IMR-90 (cell line): ENCODE results near the gene DCAF11. TPM values are rescaled to one million over a fixed set of nuclear protein-coding genes. Genes with fewer than 3 reads are reported as not detected.

ENCODE experiments used
- ATAC-seq: fragments of 200-7000 bp; cut with Tn5 transposase; 2 replicates; pipeline ENCODE4 v1.9.1; 2020; ENCODE audit warnings: low read depth, mild to moderate bottlenecking, moderate library complexity
- BruUV-seq: library from RNA; stranded (reverse); fragments of 400-500 nt; replicated peaks from 2 replicates; lab custom pipeline; 2021; lab: Mats Ljungman, UMichigan
- CTCF ChIA-PET: fragments of 300-600 bp; formaldehyde crosslinking; extraction: SDS; loops from one replicate; lab custom pipeline; 2021; ENCODE audit warnings: antibody characterized with exemption; lab: Yijun Ruan, JAX
- POLR2A ChIA-PET: fragments of 300-600 bp; sonication (Branson Sonifier 250); formaldehyde crosslinking; loops from one replicate; lab custom pipeline; 2022; ENCODE audit warnings: antibody characterized with exemption; ENCODE audit not compliant: unreplicated experiment; lab: Charles Lee
- DNase-seq: peaks from one replicate; pipeline ENCODE4 v3.0.0; 2013
- H2AFZ ChIP-seq: replicated peaks from 2 replicates; pipeline ENCODE3; 2013; ENCODE audit warnings: low read length, mild to moderate bottlenecking; ENCODE audit not compliant: poor library complexity
- H2AK5ac ChIP-seq: 2 replicates; pipeline ENCODE4 v1.6.1; 2013; ENCODE audit warnings: low read depth, low read length, inconsistent platforms
- H2AK9ac ChIP-seq: replicated peaks from 2 replicates; pipeline ENCODE3; 2013; ENCODE audit warnings: mild to moderate bottlenecking, low read depth, low read length, moderate library complexity; ENCODE audit not compliant: poor library complexity
- H2BK120ac ChIP-seq: 2 replicates; pipeline ENCODE4 v1.6.1; 2013; ENCODE audit warnings: low read depth, low read length, inconsistent platforms
- H2BK15ac ChIP-seq: 3 replicates; pipeline ENCODE4 v1.6.1; 2013; ENCODE audit warnings: low read depth, low read length, inconsistent platforms
- H2BK20ac ChIP-seq: 2 replicates; pipeline ENCODE4 v1.6.1; 2013; ENCODE audit warnings: low read depth, mild to moderate bottlenecking, inconsistent platforms, low read length, moderate library complexity
- H2BK5ac ChIP-seq: 2 replicates; pipeline ENCODE4 v1.6.1; 2013; ENCODE audit warnings: mild to moderate bottlenecking, low read depth, low read length, inconsistent platforms; ENCODE audit not compliant: poor library complexity, severe bottlenecking
- H3K14ac ChIP-seq: replicated peaks from 2 replicates; pipeline ENCODE4 v1.6.1; 2013; ENCODE audit warnings: low read depth, low read length, inconsistent platforms
- H3K18ac ChIP-seq: 2 replicates; pipeline ENCODE4 v1.6.1; 2013; ENCODE audit warnings: low read depth, low read length, control low read depth
- H3K23ac ChIP-seq: 2 replicates; pipeline ENCODE4 v1.6.1; 2013; ENCODE audit warnings: low read depth, low read length, inconsistent platforms
- H3K27ac ChIP-seq: 2 replicates; pipeline ENCODE4 v1.5.1; 2013; ENCODE audit warnings: mild to moderate bottlenecking, control low read depth, low read length; ENCODE audit not compliant: insufficient read depth
- H3K27me3 ChIP-seq: 2 replicates; pipeline ENCODE4 v1.6.1; 2013; ENCODE audit warnings: low read length; ENCODE audit not compliant: control insufficient read depth, insufficient read depth
- H3K36me3 ChIP-seq: 2 replicates; pipeline ENCODE4 v1.6.1; 2013; ENCODE audit warnings: low read length, mixed read lengths; ENCODE audit not compliant: control insufficient read depth, insufficient read depth
- H3K4ac ChIP-seq: 2 replicates; pipeline ENCODE4 v1.6.1; 2013; ENCODE audit warnings: low read depth, low read length, inconsistent platforms
- H3K4me1 ChIP-seq: 2 replicates; pipeline ENCODE4 v1.6.1; 2013; ENCODE audit warnings: low read length, mixed read lengths; ENCODE audit not compliant: control insufficient read depth, insufficient read depth
- H3K4me2 ChIP-seq: 2 replicates; pipeline ENCODE4 v1.6.1; 2013; ENCODE audit warnings: low read depth, mild to moderate bottlenecking, control low read depth, low read length, moderate library complexity
- H3K4me3 ChIP-seq: 2 replicates; pipeline ENCODE4 v1.5.1; 2013; ENCODE audit warnings: low read depth, mild to moderate bottlenecking, control low read depth, low read length, moderate library complexity; ENCODE audit not compliant: insufficient read depth
- H3K56ac ChIP-seq: 2 replicates; pipeline ENCODE4 v1.6.1; 2013; ENCODE audit warnings: low read length, inconsistent platforms; ENCODE audit not compliant: insufficient read depth; ENCODE audit errors: extremely low read depth
- H3K79me1 ChIP-seq, 2 experiments: 2 replicates each; pipeline ENCODE4 v1.6.1; 2013; ENCODE audit warnings: low read length in 2 of 2, inconsistent platforms in 1 of 2, low read depth in 1 of 2
- H3K9ac ChIP-seq: 2 replicates; pipeline ENCODE4 v1.6.1; 2013; ENCODE audit warnings: low read depth, low read length, control low read depth
- H3K9me1 ChIP-seq: 2 replicates; pipeline ENCODE4 v1.6.1; 2013; ENCODE audit warnings: low read length, inconsistent platforms; ENCODE audit not compliant: insufficient read depth
- H3K9me3 ChIP-seq: 2 replicates; pipeline ENCODE4 v1.6.1; 2013; ENCODE audit warnings: low read length; ENCODE audit not compliant: control insufficient read depth, insufficient read depth
- H4K20me1 ChIP-seq: 2 replicates; pipeline ENCODE4 v1.6.1; 2013; ENCODE audit warnings: low read length, inconsistent platforms; ENCODE audit not compliant: insufficient read depth
- H4K5ac ChIP-seq: 2 replicates; pipeline ENCODE4 v1.6.1; 2013; ENCODE audit warnings: mild to moderate bottlenecking, low read depth, low read length, control low read depth
- H4K8ac ChIP-seq, 2 experiments: 2 replicates each; pipeline ENCODE4 v1.6.1; 2013; ENCODE audit warnings: low read depth in 2 of 2, low read length in 2 of 2, control low read depth in 1 of 2, inconsistent platforms in 1 of 2
- H4K91ac ChIP-seq: 2 replicates; pipeline ENCODE4 v1.6.1; 2013; ENCODE audit warnings: low read depth, low read length, inconsistent platforms; ENCODE audit not compliant: insufficient read depth
- BHLHE40 ChIP-seq: fragments of 150-350 bp; IDR thresholded peaks from 2 replicates; pipeline ENCODE4 v1.6.1; 2016; ENCODE audit warnings: mild to moderate bottlenecking, low read depth, low read length
- CEBPB ChIP-seq: IDR thresholded peaks from 2 replicates; pipeline ENCODE4 v1.6.1; 2012; ENCODE audit warnings: low read depth, low read length, improper control_type of control experiment
- CHD1 ChIP-seq: IDR thresholded peaks from 2 replicates; pipeline ENCODE4 v1.6.1; 2012; ENCODE audit warnings: low read depth, low read length, improper control_type of control experiment
- CTCF ChIP-seq: conservative IDR thresholded peaks from 2 replicates; pipeline ENCODE4 v1.5.1; 2012; ENCODE audit warnings: mild to moderate bottlenecking, low read depth, low read length, improper control_type of control experiment
- FOS ChIP-seq: fragments of 150-350 bp; IDR thresholded peaks from 2 replicates; pipeline ENCODE4 v1.6.1; 2016; ENCODE audit warnings: low read depth, low read length
- MAFK ChIP-seq: IDR thresholded peaks from 2 replicates; pipeline ENCODE4 v1.6.1; 2012; ENCODE audit warnings: low read depth, low read length, improper control_type of control experiment
- MAZ ChIP-seq: IDR thresholded peaks from 2 replicates; pipeline ENCODE4 v1.6.1; 2012; ENCODE audit warnings: low read depth, mild to moderate bottlenecking, low read length, improper control_type of control experiment, moderate library complexity, borderline replicate concordance
- MXI1 ChIP-seq: IDR thresholded peaks from 2 replicates; pipeline ENCODE4 v1.6.1; 2012; ENCODE audit warnings: low read depth, mild to moderate bottlenecking, low read length, moderate library complexity, borderline replicate concordance
- NFE2L2 ChIP-seq: fragments of 150-350 bp; IDR thresholded peaks from 2 replicates; pipeline ENCODE4 v1.6.1; 2016; ENCODE audit warnings: low read depth, mild to moderate bottlenecking, low read length
- POLR2A ChIP-seq: IDR thresholded peaks from 2 replicates; pipeline ENCODE4 v1.6.1; 2012; ENCODE audit warnings: mild to moderate bottlenecking, low read depth, low read length
- RAD21 ChIP-seq: IDR thresholded peaks from 2 replicates; pipeline ENCODE4 v1.6.1; 2012; ENCODE audit warnings: low read length, improper control_type of control experiment
- RCOR1 ChIP-seq: IDR thresholded peaks from 2 replicates; pipeline ENCODE4 v1.6.1; 2012; ENCODE audit warnings: mild to moderate bottlenecking, low read length, improper control_type of control experiment; ENCODE audit not compliant: insufficient replicate concordance
- SMC3 ChIP-seq: fragments of 150-350 bp; IDR thresholded peaks from 2 replicates; pipeline ENCODE4 v1.6.1; 2016; ENCODE audit warnings: low read depth, mild to moderate bottlenecking, antibody characterized with exemption, low read length, moderate library complexity
- WGBS, 2 experiments: methylation state at CpG; one replicate each; pipeline versions ENCODE4 v1.1.5 to v1.1.7; 2013; ENCODE audit warnings: missing lambda C conversion rate in 2 of 2; ENCODE audit not compliant: insufficient read length in 1 of 2; ENCODE audit errors: extremely low coverage in 2 of 2; 5-methylcytosine and 5-hydroxymethylcytosine counted together
- dilution Hi-C: fragments of 300-500 bp; cut with HindIII; formaldehyde crosslinking; loops from one replicate; pipeline ENCODE4 v1.14.3; 2018; ENCODE audit warnings: low sequenced_read_pairs; ENCODE audit not compliant: unreplicated experiment
- in situ Hi-C: fragments of 300-500 bp; cut with MboI; formaldehyde crosslinking; loops from 3 replicates; pipeline ENCODE4 v1.14.3; 2019; ENCODE audit warnings: low sequenced_read_pairs, inconsistent platforms, mixed read lengths
- intact Hi-C: fragments of 100-400 bp; cut with micrococcal nuclease; formaldehyde crosslinking; loops from 2 replicates; pipeline ENCODE4 v1.10.0; 2022
- polyA plus RNA-seq, 3 experiments: library from polyadenylated mRNA; depleted of rRNA; stranded (reverse); fragments of >200 nt; gene quantifications; 2 replicates each; pipeline ENCODE4 v1.2.3, GENCODE V29; 2012; ENCODE audit warnings: low replicate concordance in 1 of 3
- total RNA-seq: library from RNA; depleted of rRNA; stranded (reverse); fragments of >200 nt; gene quantifications from 2 replicates; pipeline ENCODE4 v1.2.3, GENCODE V29; 2012
- TF ChIP-seq, protein P1 (sequence below): fragments of 150-350 bp; IDR thresholded peaks from 2 replicates; pipeline ENCODE4 v1.6.1; 2016; ENCODE audit warnings: low read depth, mild to moderate bottlenecking, low read length, moderate library complexity, borderline replicate concordance
- TF ChIP-seq, protein P2 (sequence below): fragments of 150-350 bp; IDR thresholded peaks from 2 replicates; pipeline ENCODE4 v1.6.1; 2017; ENCODE audit warnings: mild to moderate bottlenecking, antibody characterized with exemption, low read length, low read depth

DCAF11 gene
- total and polyA plus RNA-seq, 2 of the 4 experiments (the other 2 are of a cell fraction), result 21.0 to 52.0 TPM

DNA sequence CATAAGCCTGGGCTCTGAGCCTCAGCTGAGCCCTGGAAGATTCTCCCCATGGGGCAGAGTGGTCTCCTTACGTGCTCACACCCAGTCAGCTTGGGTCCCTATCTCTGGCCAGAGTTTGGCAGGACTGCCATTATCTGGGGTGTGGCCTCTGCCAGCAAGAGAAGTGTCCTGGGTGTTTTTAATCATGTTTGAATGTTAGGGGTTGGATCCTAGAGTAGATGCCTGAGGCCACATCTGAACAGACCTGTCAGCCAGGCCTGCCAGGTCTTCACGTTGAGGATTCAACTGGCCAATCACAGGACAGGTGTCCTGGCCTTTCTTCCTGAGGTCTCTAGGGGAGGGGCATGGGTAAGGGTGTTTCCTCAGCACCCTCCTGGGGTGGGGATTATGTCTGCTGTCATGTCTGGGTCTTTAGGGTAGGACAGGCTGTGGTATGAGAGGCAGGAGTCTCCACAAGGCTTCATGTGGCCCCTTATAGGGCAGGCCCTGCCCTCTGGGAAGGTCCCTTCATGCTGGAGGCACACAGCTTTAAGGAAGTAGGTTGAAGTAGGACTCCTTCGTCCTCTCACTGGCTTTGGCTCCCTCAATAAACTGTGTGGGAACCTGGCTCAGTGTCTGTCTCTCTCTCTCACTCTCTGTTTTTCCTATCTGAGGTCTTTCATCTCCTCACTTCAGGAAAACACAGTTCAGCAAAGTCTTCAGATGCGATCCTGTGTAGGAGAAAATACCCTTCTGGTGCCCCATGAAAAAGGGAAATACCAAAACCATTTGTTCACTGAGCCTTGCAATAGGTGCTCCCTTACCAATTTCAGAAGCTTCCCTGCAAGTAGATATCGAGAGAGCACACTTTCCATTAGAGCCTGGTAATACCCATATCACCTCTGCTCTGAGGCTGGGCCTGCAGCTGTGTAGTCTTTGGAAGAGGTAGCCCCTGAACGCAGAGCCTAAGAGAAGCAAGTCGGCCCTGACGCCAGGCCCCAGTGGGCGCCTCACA, 9.1 kb downstream of the DCAF11 start:
- H4K91ac ChIP-seq, result no peak overlapping the region
- no peak overlapping the region for H3K27ac ChIP-seq
- H3K9ac ChIP-seq, result no peak overlapping the region
- no peak overlapping the region for H3K4me3 ChIP-seq
- no peak overlapping the region for H3K56ac ChIP-seq
- no peaks in the 10 kb centered on the region for H3K4me1 ChIP-seq
- H3K79me1 ChIP-seq, result no peaks in the 10 kb centered on the region
- ATAC-seq, result no peak
- dilution Hi-C loops (no loop called here), in situ Hi-C loops (no loop called here), intact Hi-C loops (no loop called here)
- H3K18ac ChIP-seq, result no peak overlapping the region
- no peaks in the 10 kb centered on the region for H3K9me1 ChIP-seq
- CTCF ChIA-PET, result no interaction called here
- POLR2A ChIA-PET, result no interaction called here
- H3K14ac ChIP-seq, result no peak overlapping the region
- H2AK5ac ChIP-seq, result no peak overlapping the region
- H4K5ac ChIP-seq, result no peak overlapping the region
- H3K9me3 ChIP-seq, result no peaks in the 10 kb centered on the region
- no peak overlapping the region for H3K23ac ChIP-seq
- no peak overlapping the region for H2BK120ac ChIP-seq
- H3K4me2 ChIP-seq, result no peak overlapping the region
- H3K36me3 ChIP-seq, result peaks cover 31% of the 10 kb centered on the region
- no peaks in the 10 kb centered on the region for H4K20me1 ChIP-seq
- no peak overlapping the region for H3K4ac ChIP-seq
- DNase-seq, result no peak
- H2BK5ac ChIP-seq, result no peak overlapping the region
- H4K8ac ChIP-seq, result no peak overlapping the region
- no peak overlapping the region for H2BK20ac ChIP-seq
- no TSS peak for BruUV-seq
- H2AK9ac ChIP-seq, result no peak overlapping the region
- no CpG with 5 or more reads among the region's 9 CpGs for WGBS, 2 experiments
- no peaks in the 10 kb centered on the region for H3K27me3 ChIP-seq
- no peak overlapping the region for H2AFZ ChIP-seq
- H2BK15ac ChIP-seq, result no peak overlapping the region
- TF ChIP-seq MAFK (no peak), MXI1 (no peak), CHD1 (no peak), RAD21 (no peak), BHLHE40 (no peak), CTCF (no peak), MAZ (no peak), FOS (no peak), RCOR1 (no peak), CEBPB (no peak), NFE2L2 (no peak), POLR2A (no peak), SMC3 (no peak)
- TF ChIP-seq, protein P1, sequence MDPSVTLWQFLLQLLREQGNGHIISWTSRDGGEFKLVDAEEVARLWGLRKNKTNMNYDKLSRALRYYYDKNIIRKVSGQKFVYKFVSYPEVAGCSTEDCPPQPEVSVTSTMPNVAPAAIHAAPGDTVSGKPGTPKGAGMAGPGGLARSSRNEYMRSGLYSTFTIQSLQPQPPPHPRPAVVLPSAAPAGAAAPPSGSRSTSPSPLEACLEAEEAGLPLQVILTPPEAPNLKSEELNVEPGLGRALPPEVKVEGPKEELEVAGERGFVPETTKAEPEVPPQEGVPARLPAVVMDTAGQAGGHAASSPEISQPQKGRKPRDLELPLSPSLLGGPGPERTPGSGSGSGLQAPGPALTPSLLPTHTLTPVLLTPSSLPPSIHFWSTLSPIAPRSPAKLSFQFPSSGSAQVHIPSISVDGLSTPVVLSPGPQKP, result no peak
- TF ChIP-seq, protein P2, sequence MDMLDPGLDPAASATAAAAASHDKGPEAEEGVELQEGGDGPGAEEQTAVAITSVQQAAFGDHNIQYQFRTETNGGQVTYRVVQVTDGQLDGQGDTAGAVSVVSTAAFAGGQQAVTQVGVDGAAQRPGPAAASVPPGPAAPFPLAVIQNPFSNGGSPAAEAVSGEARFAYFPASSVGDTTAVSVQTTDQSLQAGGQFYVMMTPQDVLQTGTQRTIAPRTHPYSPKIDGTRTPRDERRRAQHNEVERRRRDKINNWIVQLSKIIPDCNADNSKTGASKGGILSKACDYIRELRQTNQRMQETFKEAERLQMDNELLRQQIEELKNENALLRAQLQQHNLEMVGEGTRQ, result no peak
